Fibroblast of lung (primary cell): ENCODE data around the gene HTRA3.

ENCODE experiments used
- CTCF ChIP-seq, 2 donors: IDR thresholded peaks in 1 of 2; conservative IDR thresholded peaks in 1 of 2; 1 replicate in 1 of 2; 2 replicates in 1 of 2; pipeline ENCODE4 v1.5.1; 2011 to 2012; ENCODE audit warnings: low read length in 2 of 2, control low read depth in 1 of 2, inconsistent platforms in 1 of 2, low read depth in 1 of 2, mild to moderate bottlenecking in 1 of 2
- EZH2 ChIP-seq: IDR thresholded peaks from 2 replicates; pipeline ENCODE4 v1.5.1; 2012; ENCODE audit warnings: low read length, control low read depth, mild to moderate bottlenecking; ENCODE audit errors: missing control alignments

GRCh38 chr4:8280158-8280875 is 10.8 kb downstream of the HTRA3 start:
- TF ChIP-seq CTCF (conservative IDR thresholded peaks at IDR 0.05 in 1 of 2, IDR thresholded peaks at IDR 0.05 in 1 of 2; ENCODE audit: low read depth in 1 of 2, low read length in 2 of 2) (no peak), EZH2 (no peak)
